ENCODE data around the gene CBX8.

The CBX8 gene

DNA sequence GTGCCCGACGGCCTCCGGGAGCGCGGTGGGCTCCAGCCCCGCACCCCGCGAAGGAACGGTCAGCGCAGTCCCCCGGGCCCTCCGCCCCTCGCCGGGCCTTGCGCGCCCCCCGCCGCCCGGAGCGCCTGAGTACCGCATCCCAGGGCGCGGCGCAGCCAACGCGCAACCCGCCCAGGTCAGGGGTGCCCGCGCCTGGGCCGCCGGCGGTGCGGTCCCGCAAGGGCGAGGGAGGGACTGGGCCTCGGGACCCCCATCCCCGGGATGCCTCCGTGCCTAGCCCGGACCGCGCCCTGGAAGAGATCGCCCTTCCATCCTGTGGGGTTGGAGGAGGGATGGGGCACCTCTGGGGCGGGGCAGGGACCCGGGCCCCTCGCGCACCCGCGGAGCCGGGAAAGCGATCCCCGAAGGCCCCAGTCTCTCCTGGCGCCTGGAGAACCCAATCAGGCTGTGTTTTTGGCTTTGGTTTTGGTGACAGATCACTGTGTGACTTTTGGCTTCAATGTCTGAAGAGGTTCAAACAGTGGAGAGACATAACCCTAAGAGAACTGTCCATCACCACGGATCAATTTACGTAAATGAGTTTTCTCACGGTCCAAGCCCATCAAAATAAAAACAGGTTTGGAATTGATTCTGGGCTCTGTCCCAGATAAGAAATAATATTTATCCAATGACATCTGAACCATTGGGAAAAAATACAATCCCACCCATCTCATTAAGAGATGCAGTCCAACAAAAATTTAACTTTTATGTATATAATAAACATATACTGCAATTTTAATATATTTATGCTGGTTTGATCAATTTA is 48.4 kb downstream of the CBX8 start:
- DNase-seq, result no peak

DNA sequence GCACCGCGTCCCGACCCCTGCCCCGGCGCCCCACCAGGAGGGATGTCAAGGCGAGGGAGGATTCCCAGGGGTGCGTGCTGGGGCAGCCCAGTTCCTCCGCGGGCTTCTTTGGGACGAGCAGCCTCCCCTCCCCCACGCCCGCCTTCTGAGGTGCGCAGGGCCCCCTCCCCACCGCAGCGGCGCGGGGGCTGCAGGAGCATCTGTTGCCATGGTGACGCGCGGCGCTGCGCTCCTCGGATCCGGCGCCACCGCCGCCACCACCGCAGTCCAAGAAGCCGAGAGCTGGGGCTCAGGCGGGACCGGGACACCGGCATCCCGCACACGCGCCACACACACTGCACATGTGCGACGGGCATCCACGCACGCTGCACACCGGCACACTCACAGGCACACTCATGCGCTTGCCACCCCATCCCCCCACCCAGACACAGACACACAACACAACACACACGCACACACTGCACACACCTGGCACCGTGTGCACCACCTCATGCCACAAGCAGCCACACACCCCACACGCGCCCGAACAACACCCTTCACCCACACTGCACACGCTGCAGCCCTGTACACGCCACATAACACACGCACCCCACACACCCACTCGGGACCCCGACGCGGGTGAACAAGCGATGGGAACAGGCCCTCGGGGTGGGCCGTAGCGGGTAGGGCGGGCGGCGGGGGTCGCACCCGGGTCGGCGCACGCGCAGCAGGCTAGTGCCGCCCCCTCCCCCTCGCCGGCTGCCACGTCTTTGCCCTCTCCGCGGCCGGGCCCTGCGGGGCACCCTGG is 49.2 kb downstream of the CBX8 start:
- no peak for DNase-seq

DNA sequence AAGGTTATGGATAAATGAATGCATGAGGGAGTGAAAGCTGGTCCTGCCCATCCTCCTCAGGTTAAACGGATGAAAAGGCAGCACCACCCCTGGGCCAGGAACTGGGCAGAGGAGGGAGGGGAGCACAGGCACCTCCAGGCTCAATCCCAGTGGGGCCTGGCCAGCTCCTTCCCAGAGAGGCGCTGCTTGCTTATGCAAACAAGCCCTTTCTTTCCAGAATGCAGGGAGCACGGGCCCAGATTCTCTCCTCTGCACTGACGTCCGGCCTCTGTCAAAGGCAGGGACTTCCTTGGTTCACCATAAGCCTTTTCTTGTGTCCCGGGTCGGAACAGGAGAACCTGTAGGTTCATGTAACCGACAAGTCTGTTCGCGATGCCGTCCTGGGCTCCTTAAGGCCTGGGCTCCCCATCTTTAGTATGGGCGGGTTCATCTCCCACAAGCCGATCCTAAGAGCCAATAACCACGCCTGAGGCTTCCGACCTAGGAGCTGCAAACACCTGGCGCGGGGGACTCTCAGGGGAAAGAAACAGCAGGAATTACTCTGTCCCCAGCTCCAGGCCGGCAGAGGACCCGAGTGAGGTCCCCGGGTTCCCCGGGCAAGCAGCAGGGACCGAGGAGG is 49.9 kb downstream of the CBX8 start:
- DNase-seq, result no peak

DNA sequence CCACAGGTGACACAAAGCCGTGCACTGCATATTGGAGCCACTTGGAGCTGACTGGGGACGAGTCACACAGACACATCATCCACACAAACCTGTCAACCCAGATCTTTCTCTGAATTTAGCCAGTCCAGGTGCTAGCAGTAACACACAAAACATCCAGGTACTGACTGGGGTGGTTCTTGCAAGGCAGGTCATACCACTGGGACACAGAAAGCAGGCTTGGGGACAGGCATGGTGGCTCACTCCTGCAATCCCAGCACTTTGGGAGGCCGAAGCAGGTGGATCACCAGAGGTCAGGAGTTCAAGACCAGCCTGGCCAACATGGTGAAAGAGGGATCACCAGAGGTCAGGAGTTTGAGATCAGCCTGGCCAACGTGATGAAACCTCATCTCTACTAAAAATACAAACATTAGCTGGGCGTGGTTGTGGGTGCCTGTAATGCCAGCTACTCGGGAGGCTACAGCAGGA is 51.2 kb downstream of the CBX8 start:
- no peak for DNase-seq

DNA sequence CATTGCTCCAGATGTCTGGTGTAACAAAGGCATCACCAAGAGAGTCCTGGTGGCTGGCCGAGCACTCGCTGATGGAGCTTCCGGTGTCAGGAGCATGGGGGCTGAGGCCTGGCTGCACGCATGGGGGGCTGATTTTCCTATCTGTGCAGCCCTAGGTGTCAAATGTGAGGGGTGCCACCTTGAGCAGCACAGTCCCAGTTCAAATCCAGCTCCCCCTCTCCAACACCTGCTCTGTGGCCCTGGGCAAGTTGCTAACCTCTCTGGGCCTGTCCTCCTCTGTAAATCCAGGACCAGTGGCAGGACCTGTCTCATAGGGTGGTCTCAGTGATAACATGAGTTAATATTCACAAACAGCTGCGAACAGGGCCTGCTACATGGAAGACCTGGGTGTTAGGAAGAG is 53.3 kb downstream of the CBX8 start:
- DNase-seq, result no peak

DNA sequence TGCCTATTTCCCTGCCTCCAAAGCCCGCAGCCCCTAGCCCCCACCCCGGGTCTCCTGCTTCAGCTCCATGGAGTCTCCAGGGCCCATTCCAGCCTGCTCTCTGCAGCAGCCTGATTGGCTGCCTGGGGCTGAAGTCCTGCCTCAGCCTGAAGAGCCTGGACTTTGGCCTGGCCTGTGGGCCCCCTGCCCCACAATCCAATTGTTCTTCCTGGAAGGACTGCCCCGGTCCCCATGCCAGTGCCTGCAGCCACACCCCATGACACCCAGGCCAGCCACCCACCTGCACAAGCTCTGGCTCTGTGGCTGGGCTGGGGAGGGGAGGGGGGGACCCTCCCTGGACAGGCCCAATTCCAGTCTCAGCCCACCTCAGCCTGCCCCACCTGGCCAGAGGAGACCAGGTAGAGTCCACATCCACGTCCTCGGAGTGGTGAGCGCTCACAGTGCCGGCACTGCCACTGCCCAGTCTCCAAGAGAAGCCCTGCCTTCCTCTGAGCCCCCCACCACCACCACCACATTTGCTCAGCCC is 53.9 kb downstream of the CBX8 start:
- no peak for DNase-seq

DNA sequence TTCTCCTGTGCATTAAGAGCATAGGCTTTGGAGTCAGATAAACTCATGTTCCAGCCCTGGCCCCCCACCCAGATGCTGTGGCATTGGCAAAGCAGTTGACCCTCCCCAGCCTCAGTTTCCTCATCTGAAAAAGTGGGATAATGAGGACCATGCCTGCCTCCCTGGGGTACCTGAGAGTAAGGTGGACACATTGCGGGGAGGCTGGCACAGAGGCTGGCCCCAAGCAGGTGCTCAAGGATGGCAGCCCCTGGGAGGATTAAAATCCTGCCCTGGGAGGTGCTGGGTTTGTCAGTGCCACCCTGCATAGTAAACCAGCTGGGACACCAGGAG is 54.3 kb downstream of the CBX8 start:
- DNase-seq, result no peak

Measured in activated CD4-positive, CD25-positive, alpha-beta regulatory T cell (primary cell).